GM21515 (cell line): ENCODE measurements around the gene NDOR1.

Experiments
- ATAC-seq: cut with Tn5 transposase; IDR thresholded peaks from one replicate; pipeline ENCODE4 v1.9.1; 2021; ENCODE audit not compliant: unreplicated experiment

Gene NDOR1

GRCh38 chr9:137198051-137198901 is 7.2 kb upstream of the NDOR1 start:
- ATAC-seq: no peak

GRCh38 chr9:137198902-137199283 is 6.6 kb upstream of the NDOR1 start:
- ATAC-seq: no peak

- no peak for ATAC-seq
Observed at GRCh38 chr9:137199411-137200121, 5.9 kb upstream of the NDOR1 start.

- peak; percentile 81 for ATAC-seq
Observed at GRCh38 chr9:137200311-137201204, 4.9 kb upstream of the NDOR1 start, which contains the start of gene TPRN. Gene TPRN, minus strand, starts transcription at chr9:137200741. Its CDS starts 30 bp downstream, at chr9:137200711.

- ATAC-seq: no peak
Observed at GRCh38 chr9:137201205-137201868, 4.2 kb upstream of the NDOR1 start.

- ATAC-seq: no peak
Observed at GRCh38 chr9:137202966-137203365, 2.5 kb upstream of the NDOR1 start.

GRCh38 chr9:137204731-137205125 is 772 bp upstream of the NDOR1 start:
- ATAC-seq: no peak

GRCh38 chr9:137206602-137207001 is 1.1 kb downstream of the NDOR1 start:
- ATAC-seq: no peak

- no peak for ATAC-seq
Observed at GRCh38 chr9:137211532-137211931, 6.0 kb downstream of the NDOR1 start.

- no peak for ATAC-seq
Observed at GRCh38 chr9:137212520-137212919, 7.0 kb downstream of the NDOR1 start.

- ATAC-seq: no peak
Observed at GRCh38 chr9:137213160-137214060, 7.9 kb downstream of the NDOR1 start.

- ATAC-seq: no peak
Observed at GRCh38 chr9:137214620-137215019, 9.1 kb downstream of the NDOR1 start.

- no peak for ATAC-seq
Observed at GRCh38 chr9:137215196-137215986, 9.9 kb downstream of the NDOR1 start.

GRCh38 chr9:137216188-137216965 is 10.9 kb downstream of the NDOR1 start:
- ATAC-seq: no peak

- no peak for ATAC-seq
Observed at GRCh38 chr9:137217276-137218211, 12.0 kb downstream of the NDOR1 start.

GRCh38 chr9:137218212-137218753 is 12.8 kb downstream of the NDOR1 start:
- ATAC-seq: no peak
